HG03460 (cell line): ENCODE measurements around the gene FRAT1.
"Not testable (repeated sequence)": the region's sequence is repeated elsewhere in the genome, so short reads cannot be mapped to it uniquely, and the experiment has no call there.

Source experiments
- ATAC-seq: cut with Tn5 transposase; IDR thresholded peaks from one replicate; pipeline ENCODE4 v1.9.1; 2021; ENCODE audit not compliant: unreplicated experiment

The FRAT1 gene, protein sequence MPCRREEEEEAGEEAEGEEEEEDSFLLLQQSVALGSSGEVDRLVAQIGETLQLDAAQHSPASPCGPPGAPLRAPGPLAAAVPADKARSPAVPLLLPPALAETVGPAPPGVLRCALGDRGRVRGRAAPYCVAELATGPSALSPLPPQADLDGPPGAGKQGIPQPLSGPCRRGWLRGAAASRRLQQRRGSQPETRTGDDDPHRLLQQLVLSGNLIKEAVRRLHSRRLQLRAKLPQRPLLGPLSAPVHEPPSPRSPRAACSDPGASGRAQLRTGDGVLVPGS

DNA sequence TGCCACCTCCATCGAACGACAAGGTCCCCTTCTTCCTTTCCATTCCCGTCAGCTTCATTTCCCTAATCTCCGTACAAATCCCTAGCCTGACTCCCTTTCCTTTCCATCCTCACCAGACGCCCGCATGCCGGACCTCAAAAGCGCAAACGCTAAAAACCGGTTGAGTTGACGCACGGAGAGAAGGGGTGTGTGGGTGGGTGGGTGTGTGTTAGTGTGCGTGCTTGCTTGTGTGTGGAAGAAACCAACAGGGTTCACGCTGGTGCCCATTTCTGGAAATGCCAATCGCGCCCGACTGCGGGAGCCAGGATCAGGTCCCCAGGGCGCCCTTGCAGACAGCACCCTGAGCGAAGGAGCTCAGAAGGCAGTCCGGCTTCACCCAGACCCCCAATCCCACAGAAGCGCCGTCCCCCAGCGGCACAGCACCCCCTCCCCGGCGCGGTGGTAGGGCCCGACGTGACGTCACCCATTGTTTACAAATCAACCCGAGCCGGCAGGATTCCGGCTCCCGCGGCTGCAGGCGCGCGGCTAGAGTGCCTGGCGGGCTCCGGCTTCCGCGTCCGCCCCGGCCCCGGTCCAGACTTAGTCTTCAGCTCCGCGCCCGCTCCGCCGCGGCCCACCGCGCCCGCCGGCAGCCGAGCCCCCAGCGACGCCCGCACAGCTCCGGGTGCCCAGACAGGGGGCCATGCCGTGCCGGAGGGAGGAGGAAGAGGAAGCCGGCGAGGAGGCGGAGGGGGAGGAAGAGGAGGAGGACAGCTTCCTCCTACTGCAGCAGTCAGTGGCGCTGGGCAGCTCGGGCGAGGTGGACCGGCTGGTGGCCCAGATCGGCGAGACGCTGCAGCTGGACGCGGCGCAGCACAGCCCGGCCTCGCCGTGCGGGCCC is at the start of gene FRAT1:
TSS of gene FRAT1 (plus strand) at position 500 of the 880 bp plus-strand sequence. CDS start at position 683, 183 bp downstream.
- peak; percentile 81 for ATAC-seq

DNA sequence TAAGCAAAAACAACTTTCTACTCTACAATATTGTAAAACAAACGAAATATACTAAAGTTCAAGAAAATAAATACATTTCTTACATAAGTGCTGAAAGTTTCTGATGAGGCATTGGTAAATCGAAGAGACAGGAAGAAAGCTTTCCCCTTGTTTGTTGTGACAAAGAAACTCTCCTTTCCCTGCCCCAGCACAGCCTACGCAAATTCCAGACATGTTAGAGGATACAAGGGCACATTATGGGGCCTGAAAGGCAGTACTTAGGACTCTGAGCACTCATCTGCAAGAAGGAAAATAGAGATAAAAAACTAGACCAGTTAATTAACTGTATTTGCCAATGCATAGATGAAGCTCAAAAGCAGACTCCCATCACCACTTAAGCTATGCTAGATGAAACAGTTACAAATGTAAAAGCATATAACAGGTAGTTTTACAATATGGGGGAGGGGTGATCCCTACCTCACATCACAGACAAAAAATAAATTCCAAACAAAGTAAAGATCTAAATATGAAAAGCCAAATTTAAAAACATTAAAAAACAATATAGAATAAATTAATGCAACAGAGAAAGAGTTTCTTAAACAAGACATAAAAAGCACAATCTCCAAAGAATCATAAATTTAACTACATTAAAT is 48.4 kb upstream of the FRAT1 start:
- ATAC-seq = no peak

DNA sequence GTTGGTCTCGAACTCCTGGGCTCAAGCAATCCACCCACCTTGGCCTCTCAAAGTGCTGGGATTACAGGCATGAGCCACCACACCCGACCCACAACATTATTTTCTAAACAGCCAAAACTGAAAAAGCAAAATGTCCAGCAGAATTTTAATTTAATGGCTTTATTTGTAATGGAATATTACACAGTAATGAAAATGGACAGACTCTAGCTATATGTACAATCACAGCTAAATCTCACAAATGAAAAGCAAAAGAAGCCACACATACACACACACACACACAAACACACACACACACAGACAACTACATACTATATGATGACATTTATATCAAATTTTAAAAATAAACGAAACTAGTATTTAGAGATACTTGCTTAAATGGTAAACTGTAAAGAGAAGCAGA is 45.4 kb upstream of the FRAT1 start:
- no peak for ATAC-seq

DNA sequence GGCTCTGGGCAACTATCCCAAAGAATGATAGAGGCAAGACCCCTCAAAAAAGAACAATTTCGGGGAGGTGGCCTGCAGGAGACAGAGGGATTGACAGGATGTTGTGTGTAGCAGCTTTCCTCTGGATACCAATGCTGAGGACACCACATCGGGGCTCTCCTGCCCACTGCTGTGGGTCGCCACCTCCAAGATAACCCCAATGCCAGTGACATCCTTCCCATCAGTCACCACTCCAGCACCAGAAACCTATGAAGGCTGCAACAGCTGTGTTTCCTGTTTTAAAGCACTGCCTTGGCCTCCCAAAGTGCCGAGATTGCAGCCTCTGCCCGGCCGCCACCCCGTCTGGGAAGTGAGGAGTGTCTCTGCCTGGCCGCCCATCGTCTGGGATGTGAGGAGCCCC is 44.2 kb upstream of the FRAT1 start:
- no peak for ATAC-seq

DNA sequence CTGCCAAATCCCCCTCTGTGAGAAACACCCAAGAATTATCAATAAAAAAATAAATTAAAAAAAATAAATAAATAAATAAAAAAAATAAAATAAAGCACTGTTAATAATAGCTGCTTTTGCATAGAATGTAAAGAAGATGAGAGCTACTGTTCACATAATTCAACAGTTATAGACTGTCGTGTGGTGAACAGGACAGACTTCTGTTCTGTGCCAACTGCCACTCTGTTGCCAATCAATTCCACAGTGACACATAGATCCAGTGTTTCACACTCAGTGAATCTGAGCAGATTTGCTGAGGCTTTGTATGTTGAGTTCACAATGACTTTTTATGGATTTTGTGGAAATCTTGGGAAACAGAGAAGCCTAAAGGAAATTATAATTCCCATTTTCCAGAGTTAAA is 41.5 kb upstream of the FRAT1 start:
- ATAC-seq = no peak

DNA sequence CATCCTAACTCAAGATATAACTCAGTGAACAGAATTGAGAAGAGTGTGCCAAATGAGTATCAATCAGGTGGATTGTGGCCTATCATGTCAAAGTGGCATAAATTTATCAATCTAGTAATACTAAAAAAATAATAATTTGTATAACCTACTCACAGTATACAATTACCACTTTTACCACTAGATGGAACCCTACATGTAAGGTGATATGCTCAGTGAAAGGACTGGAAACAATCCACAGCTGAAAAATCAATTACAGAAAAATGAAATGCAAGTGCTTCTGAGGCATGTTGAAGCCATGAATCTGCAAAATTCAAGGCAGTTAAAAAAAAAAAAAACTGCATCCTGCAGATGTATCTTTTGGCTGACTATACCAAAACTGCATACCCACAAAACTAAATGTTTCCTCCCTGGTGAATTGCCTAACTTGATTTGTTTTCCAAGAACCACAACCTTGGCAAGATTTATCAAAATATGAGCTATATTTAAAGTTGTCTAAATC is 40.5 kb upstream of the FRAT1 start:
- no peak for ATAC-seq

DNA sequence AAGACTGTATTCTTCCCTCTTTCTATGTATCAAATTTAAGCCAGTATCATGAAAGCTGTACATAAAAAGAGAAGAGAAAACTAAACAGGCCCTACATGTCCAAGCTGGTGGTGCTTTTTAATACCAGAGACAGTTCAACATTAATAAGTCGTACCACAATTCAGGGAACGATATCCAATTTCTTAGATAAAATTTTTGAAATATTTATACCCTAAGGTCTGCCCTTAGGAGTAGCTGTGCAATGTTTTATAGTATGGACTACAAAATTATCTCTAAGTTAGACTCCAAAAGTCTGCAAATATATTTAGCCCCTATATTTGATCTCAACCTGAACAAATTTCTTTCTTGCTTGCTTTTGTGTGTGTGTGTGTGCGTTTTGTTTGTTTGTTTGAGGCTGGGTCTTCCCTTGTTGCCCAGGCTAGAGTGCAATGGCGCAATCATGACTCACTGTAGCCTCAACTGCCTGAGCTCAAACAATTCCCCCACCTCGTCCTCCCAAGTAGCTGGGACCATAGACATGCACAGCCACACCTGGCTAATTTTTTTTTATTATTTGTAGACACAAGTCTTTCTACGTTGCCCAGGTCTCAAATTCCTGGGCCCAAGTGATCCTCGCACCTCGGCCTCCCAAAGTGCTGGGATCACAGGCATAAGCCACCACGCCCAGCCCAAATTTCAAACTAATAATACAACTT is 39.8 kb upstream of the FRAT1 start:
- ATAC-seq = no peak

DNA sequence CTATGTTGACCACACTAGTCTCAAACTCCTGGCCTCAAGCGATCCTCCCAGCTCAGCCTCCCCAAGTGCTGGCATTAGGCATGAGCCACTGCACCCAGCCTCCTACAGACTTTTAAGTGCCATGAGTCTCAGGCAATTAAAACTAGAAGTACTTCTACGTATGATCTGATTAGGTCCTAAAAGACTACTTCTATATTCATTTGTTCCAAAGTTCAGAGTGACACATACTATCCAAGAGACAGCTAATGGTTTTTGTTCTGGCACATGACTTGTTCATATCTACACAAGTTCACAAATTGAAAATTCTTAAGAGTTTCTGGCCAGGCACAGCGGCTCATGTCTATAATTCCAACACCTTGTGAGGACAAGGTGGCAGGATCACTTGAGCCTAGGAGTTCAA is 38.3 kb upstream of the FRAT1 start:
- ATAC-seq = no peak

DNA sequence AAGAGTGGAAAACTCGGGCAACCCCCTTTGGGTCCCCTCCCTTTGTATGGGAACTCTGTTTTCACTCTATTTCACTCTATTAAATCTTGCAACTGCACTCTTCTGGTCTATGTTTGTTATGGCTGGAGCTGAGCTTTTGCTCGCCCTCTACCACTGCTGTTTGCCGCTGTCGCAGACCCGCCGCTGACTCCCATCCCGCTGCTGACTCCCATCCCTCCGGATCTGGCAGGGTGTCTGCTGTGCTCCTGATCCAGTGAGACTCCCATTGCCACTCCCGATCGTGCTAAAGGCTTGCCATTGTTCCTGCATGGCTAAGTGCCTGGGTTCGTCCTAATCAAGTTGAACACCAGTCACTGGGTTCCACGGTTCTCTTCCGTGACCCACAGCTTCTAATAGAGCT is 29.0 kb upstream of the FRAT1 start:
- not testable (repeated sequence) for ATAC-seq

DNA sequence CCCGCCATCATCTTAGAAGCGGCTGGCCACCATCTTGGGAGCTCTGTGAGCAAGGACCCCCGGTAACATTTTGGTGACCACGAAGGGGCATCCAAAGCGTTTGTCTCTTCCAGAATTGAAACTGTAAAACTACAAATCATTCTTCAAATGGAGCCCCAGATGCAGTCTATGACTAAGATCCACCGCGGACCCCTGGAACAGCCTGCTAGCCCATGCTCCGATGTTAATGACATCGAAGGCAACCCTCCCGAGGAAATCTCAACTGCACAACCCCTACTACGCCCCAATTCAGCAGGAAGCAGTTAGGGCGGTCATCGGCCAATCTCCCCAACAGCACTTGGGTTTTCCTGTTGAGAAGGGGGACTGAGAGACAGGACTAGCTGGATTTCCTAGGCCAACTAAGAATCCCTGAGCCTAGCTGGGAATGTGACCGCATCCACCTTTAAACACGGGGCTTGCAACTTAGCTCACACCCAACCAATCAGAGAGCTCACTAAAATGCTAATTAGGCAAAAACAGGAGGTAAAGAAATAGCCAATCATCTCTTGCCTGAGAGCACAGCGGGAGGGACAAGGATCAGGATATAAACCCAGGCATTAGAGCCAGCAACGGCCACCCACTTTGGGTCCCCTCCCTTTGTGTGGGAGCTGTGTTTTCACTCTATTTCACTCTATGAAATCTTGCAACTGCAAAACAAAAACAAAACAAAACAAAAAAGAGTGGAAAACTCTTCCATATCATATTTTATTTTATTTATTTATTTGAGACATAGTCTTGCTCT is 28.3 kb upstream of the FRAT1 start:
- ATAC-seq = not testable (repeated sequence)

DNA sequence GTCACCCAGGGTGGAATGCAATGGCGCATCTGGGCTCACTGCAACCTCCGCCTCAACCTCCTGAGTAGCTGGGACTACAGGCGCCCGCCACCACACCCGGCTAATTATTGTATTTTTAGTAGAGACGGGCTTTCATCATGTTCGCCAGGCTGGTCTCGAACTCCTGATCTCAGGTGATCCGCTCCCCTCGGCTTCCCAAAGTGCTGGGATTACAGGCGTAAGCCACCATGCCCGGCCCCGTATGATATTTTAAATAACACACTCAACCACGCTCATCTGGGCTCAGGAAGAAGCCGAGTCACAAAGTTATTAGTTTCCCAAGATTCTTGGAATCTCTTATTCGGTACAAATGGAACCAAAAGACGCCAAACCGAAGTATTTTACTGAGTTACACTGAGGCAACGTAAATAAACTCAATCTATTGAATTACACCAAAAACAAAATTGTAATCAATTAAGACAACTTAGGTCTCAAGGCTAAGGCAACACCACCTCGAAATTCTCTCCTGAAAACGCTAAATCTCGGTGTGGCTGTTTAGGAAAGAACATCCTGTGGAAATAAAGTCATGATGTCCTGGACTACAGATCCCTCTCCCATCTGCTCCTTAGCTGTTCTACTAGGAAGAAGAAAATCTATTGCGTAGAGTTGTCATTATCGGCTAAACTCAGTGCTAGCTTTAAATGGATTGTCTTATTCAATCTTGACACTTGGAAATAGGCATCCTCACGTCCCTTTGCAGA is 27.5 kb upstream of the FRAT1 start:
- no peak for ATAC-seq

DNA sequence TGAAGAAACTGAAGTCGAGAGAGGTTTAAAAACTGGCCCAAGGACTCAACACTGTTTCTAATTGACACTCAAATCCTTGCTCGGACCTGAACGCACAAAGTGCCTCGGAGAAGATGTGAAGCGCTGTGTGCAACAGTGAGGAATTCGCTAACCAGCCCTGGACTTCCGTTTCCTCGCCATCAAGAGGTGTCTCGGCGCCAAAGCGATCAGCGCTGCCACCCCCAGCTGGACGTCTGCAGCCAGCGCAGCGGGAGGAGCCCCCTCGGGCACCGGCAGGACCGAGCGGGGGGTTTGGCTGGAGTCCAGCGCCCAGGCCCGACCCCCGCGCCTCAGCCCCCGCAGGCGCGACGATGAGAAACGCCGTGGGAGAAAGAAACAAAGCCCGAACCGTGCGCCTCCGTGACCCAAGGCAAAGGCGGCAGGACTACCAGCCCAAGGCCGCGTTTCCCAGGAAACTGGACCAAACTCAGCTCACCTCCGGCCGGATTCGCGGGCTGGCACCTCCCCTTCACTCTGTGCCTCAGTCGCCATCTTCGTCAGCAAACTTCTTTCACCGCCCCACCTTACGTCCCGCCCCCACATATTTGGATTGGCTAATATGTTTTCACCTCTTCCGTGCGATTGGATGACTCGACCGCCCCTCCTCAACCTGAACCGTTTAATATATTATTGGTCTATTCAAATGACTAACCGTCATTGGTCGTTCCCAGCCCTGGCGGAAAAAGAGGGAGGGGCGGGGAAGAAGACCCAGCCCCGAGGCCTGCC is 26.8 kb upstream of the FRAT1 start, which contains the start of gene ARHGAP19:
TSS of gene ARHGAP19 (minus strand) at position 541 of the 765 bp plus-strand sequence. CDS start at position 531, 10 bp downstream.
- peak; percentile 93 for ATAC-seq

DNA sequence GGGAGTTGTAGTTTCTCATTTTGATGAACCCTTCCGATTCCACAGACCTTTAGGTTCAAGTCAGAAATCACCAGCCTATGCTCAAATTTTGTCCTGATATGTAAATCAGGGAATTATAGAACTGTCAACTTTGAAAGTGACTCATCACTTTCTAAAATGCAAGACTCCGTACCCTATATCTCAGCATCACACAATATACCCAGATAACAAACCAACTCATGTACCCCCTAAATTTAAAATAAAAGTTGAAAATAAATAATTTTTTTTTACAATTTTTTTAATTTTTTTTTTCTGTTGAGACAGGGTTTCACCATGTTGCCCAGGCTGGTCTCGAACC is 26.2 kb upstream of the FRAT1 start:
- ATAC-seq = no peak

DNA sequence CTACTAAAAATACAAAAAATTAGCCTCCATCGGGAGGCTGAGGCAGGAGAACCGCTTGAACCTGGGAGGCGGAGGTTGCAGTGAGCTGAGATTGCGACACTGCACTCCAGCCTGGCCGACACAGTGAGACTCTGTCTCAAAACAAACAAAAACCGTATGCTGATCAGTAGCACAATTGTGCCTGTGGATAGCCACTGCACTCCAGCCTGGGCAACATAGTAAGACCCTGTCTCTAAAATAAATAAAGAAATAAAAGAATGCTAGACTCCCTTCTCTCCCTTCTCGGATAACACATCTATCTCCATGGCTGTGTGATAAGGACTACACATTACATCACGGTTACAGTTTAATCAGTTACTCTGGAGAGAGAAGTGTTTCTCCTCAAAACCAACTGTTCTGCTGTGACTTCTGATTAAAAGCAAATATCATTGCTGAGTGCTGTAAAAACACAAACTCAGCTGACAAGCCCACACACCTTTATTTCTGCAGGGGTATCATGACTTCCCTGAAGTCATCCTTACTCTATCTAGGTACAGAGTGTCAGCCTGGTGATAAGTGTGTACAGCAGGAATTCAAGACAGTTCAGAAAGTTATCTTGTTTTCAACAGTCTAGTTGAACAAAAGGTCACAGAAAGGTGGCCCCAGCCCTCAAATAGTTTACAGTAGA is 21.4 kb upstream of the FRAT1 start:
- ATAC-seq = no peak

DNA sequence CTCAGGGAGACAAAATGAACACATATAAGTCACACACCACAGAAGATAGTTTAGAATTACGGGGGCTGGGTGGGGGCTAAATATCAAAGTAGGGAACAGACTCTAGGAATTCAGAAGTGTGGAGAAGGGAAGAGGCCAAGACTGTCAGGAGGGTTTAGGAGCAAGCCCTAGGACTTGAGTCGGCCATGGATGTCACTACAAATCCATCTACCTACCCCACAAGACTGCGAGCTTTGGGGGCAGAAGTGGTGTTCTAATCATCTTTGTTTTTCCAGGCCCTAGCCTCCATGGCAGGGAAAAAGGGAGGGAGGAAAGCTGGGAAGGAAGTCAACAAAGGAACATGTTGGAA is 20.9 kb upstream of the FRAT1 start:
- no peak for ATAC-seq

DNA sequence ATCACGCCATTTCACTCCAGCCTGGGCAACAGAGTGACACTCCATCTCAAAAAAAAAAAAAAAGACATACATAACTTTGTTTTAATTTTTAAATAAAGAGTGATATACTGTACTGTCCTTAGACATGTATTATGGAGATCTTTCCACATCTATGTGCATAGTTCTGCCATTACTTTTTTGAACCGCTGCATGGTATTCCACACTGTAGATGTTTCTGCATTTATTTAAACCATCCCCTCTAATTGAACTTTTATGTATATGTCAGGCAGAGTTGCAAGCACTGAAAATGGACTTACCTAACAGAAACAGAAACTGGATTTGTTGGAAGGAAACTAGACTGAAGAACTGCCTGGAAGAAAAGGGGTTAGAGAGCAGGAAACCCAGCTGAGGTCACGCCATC is 18.1 kb upstream of the FRAT1 start:
- ATAC-seq = no peak

DNA sequence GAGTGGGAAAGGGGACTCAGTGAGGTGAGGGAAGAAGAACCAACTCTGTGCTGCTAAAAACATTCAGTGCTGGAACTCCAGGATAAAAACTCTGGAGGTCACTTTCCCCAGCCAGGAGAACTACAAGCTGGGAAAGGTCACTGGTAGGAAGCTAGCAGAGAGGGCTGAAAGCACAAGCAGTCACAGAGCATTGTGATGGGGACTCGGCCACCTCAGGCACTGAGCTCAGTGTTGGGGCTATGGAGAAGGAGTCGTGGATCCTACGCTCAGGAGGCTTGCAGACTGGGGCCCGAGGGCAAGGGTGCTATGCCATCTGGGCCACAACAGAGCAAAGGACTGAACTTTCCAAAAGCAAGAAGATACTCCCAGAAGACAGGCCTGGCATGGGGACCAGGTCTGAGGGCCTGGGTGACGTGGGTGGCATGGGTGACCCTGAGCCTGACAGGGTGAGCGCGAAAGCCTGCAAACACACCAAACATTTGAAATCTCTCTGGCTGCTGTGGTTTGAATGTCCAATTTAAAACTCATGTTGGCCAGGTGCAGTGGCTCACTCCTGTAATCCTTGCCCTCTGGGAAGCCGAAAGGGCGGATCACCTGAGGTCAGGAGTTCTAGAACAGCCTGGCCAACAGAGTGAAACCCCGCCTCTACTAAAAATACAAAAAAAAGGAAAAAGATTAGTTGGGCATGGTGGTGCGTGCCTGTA is 16.8 kb upstream of the FRAT1 start:
- ATAC-seq = no peak

DNA sequence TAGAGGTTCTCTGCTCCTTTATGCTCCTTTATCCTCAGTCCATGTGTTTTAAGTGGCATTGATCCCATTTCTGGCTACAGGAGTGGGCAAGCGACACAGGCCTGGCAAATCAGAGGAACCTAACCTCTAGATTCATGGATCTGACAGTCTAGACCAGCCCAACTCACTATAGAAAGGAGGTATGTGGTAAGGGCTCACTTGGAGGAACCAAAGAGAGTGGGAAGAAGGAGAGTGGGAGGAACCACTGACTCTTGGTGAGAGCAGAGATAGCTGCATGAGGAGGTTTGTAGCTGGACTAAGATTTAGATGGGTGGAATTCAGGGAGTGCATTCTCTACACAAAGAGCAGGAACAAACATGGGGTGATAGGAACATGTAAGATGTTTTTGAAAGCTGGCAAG is 11.6 kb upstream of the FRAT1 start:
- no peak for ATAC-seq
